ENCODE measurements around the gene DNAH7.

DNAH7 gene

GRCh38 chr2:196068271-196069209, at the start of gene DNAH7:
TSS of gene DNAH7 (minus strand) at chr2:196068837. CDS start at chr2:196068711, 126 bp downstream.
- Histone ChIP-seq H3K27me3 (ENCODE audit: insufficient read depth, insufficient read length) (no peaks in the 10 kb centered on the region), H3K9ac (ENCODE audit: insufficient read length, low read depth) (peak within 1 kb of the TSS; percentile 72), H3K4me3 (ENCODE audit: insufficient read length, low read depth) (peak within 1 kb of the TSS; percentile 98), H3K4me1 (ENCODE audit: insufficient read depth, insufficient read length) (no peaks in the 10 kb centered on the region), H3K9me3 (ENCODE audit: insufficient read depth, low read length) (no peaks in the 10 kb centered on the region), H3K36me3 (ENCODE audit: insufficient read depth, insufficient read length, low read length) (no peaks in the 10 kb centered on the region)
- peak; percentile 77 for DNase-seq (ENCODE audit: low read depth, low spot score)
- TF ChIP-seq ZNF274 (IDR thresholded peaks at IDR 0.05; ENCODE audit: low read depth, low read length) (no peak), YY1 (IDR thresholded peaks at IDR 0.05; ENCODE audit: insufficient read depth, insufficient read length) (peak; percentile 56)

DNA sequence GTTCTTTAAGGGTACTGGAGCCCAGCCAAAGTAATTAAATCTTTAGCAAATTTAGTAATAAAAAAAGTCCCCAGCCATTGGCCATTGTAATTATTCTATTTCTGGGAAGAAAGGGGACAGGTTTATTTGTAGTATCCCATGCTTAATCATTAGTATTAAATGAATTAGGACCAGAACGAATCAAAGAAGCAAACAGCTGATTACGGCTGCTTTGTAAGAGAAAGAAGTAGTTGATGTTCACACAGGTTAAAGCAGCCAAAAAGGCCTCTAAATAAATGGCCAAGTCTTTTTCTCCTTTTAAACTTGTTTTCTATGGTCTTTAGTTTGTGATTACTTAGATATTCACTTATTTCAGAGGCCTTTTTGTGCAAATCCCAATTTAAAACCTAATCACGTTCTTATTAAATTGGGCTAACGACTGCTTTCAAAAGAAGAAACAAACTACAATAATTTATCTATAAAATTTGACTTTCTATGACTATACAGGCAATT, 48.6 kb upstream of the DNAH7 start:
- Histone ChIP-seq H3K27me3 (ENCODE audit: insufficient read depth, insufficient read length) (no peaks in the 10 kb centered on the region), H3K4me1 (ENCODE audit: insufficient read depth, insufficient read length) (no peaks in the 10 kb centered on the region), H3K36me3 (ENCODE audit: insufficient read depth, insufficient read length, low read length) (no peaks in the 10 kb centered on the region), H3K9ac (ENCODE audit: insufficient read length, low read depth) (no peak overlapping the region), H3K4me3 (ENCODE audit: insufficient read length, low read depth) (no peak overlapping the region), H3K9me3 (ENCODE audit: insufficient read depth, low read length) (no peaks in the 10 kb centered on the region)
- no peak for DNase-seq (ENCODE audit: low read depth, low spot score)
- TF ChIP-seq YY1 (IDR thresholded peaks at IDR 0.05; ENCODE audit: insufficient read depth, insufficient read length) = no peak
- TF ChIP-seq SUZ12 (IDR thresholded peaks at IDR 0.05; ENCODE audit: extremely low read depth, insufficient read depth, insufficient read length) = no peak
- no peak for TF ChIP-seq ZNF274 (IDR thresholded peaks at IDR 0.05; ENCODE audit: low read depth, low read length)

GRCh38 chr2:196113061-196113974, 44.7 kb upstream of the DNAH7 start:
- H3K9me3 ChIP-seq (ENCODE audit: insufficient read depth, low read length) = no peaks in the 10 kb centered on the region
- no peaks in the 10 kb centered on the region for H3K27me3 ChIP-seq (ENCODE audit: insufficient read depth, insufficient read length)
- H3K9ac ChIP-seq (ENCODE audit: insufficient read length, low read depth) = peak overlapping the region; percentile 2
- no peak for DNase-seq (ENCODE audit: low read depth, low spot score)
- TF ChIP-seq YY1 (IDR thresholded peaks at IDR 0.05; ENCODE audit: insufficient read depth, insufficient read length) (no peak), ZNF274 (IDR thresholded peaks at IDR 0.05; ENCODE audit: low read depth, low read length) (no peak), SUZ12 (IDR thresholded peaks at IDR 0.05; ENCODE audit: extremely low read depth, insufficient read depth, insufficient read length) (no peak)
- no peak overlapping the region for H3K4me3 ChIP-seq (ENCODE audit: insufficient read length, low read depth)
- H3K4me1 ChIP-seq (ENCODE audit: insufficient read depth, insufficient read length) = no peaks in the 10 kb centered on the region
- no peaks in the 10 kb centered on the region for H3K36me3 ChIP-seq (ENCODE audit: insufficient read depth, insufficient read length, low read length)

DNA sequence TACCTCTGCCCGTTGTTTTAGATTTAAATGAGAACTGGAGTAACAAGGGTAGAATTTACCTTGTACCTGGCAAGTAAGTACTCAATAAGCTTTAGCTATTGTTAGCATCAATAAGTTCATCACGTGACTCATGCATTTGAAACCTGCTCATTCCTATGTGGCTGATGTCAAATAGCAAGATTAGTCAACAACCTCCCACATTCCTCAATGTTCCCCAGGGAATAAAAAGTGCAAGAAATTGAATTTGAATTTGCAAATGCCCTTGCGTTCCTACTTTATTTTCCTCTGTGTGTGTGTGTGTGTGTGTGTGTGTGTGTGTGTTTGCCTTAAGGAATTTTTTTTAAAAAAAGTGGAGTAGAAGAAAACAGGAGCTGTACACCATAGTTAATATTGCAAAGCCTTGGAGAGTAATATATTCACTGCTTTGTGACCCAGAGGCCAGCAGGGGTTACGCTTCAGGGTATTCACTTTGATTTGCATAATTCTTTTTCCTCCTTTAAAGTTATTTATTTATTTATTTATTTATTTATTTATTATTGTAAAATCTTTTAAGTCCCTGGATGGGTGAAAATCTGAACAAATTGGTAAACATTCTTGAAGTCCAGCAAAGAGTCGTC, 43.9 kb upstream of the DNAH7 start:
- no peak for TF ChIP-seq YY1 (IDR thresholded peaks at IDR 0.05; ENCODE audit: insufficient read depth, insufficient read length)
- TF ChIP-seq SUZ12 (IDR thresholded peaks at IDR 0.05; ENCODE audit: extremely low read depth, insufficient read depth, insufficient read length) = no peak
- no peak for TF ChIP-seq ZNF274 (IDR thresholded peaks at IDR 0.05; ENCODE audit: low read depth, low read length)
- Histone ChIP-seq H3K27me3 (ENCODE audit: insufficient read depth, insufficient read length) (no peaks in the 10 kb centered on the region), H3K9me3 (ENCODE audit: insufficient read depth, low read length) (no peaks in the 10 kb centered on the region), H3K9ac (ENCODE audit: insufficient read length, low read depth) (no peak overlapping the region), H3K36me3 (ENCODE audit: insufficient read depth, insufficient read length, low read length) (no peaks in the 10 kb centered on the region), H3K4me1 (ENCODE audit: insufficient read depth, insufficient read length) (no peaks in the 10 kb centered on the region), H3K4me3 (ENCODE audit: insufficient read length, low read depth) (no peak overlapping the region)
- no peak for DNase-seq (ENCODE audit: low read depth, low spot score)

DNA sequence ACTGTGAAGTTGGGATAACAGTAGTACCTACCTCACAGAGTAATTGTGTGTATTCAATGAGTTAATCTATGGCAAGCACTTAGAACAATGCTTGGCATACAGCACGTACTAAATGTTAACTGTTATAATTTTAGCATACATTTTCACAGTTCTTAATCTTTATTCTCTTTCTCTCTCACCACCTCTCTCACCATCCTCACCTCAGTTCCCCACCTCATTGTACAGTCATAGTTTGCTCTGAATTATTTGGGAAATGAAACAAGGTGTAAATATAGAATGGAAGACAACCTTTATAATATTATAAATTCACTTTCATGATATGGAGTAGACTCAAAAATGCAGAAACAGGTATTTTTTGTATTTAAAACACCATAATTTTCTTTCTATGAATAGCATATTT, 40.0 kb upstream of the DNAH7 start:
- H3K9ac ChIP-seq (ENCODE audit: insufficient read length, low read depth) = no peak overlapping the region
- no peaks in the 10 kb centered on the region for H3K27me3 ChIP-seq (ENCODE audit: insufficient read depth, insufficient read length)
- H3K9me3 ChIP-seq (ENCODE audit: insufficient read depth, low read length) = no peaks in the 10 kb centered on the region
- H3K36me3 ChIP-seq (ENCODE audit: insufficient read depth, insufficient read length, low read length) = no peaks in the 10 kb centered on the region
- H3K4me3 ChIP-seq (ENCODE audit: insufficient read length, low read depth) = no peak overlapping the region
- DNase-seq (ENCODE audit: low read depth, low spot score) = no peak
- no peaks in the 10 kb centered on the region for H3K4me1 ChIP-seq (ENCODE audit: insufficient read depth, insufficient read length)
- TF ChIP-seq YY1 (IDR thresholded peaks at IDR 0.05; ENCODE audit: insufficient read depth, insufficient read length) (no peak), SUZ12 (IDR thresholded peaks at IDR 0.05; ENCODE audit: extremely low read depth, insufficient read depth, insufficient read length) (no peak), ZNF274 (IDR thresholded peaks at IDR 0.05; ENCODE audit: low read depth, low read length) (no peak)

DNA sequence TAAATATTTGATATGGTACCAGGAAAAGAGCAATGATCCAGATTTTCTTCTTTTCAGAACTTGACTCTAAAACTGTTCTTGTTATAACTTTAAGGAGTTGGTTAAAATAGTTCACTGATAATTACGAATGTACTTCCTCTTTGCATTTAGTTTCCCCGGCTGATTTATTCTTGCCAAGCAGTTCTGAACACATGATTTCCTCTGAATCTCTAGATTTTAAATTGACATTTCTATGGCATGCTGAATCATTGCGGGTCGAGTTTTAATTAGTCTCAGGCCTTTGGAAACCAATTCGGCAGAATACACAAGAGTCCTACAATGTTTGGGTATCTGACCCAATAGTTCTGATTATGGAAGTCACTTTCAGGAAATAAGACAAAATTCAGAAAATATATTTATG, 37.3 kb upstream of the DNAH7 start:
- no peaks in the 10 kb centered on the region for H3K27me3 ChIP-seq (ENCODE audit: insufficient read depth, insufficient read length)
- no peak overlapping the region for H3K4me3 ChIP-seq (ENCODE audit: insufficient read length, low read depth)
- no peaks in the 10 kb centered on the region for H3K9me3 ChIP-seq (ENCODE audit: insufficient read depth, low read length)
- H3K4me1 ChIP-seq (ENCODE audit: insufficient read depth, insufficient read length) = no peaks in the 10 kb centered on the region
- no peaks in the 10 kb centered on the region for H3K36me3 ChIP-seq (ENCODE audit: insufficient read depth, insufficient read length, low read length)
- DNase-seq (ENCODE audit: low read depth, low spot score) = no peak
- H3K9ac ChIP-seq (ENCODE audit: insufficient read length, low read depth) = no peak overlapping the region
- TF ChIP-seq ZNF274 (IDR thresholded peaks at IDR 0.05; ENCODE audit: low read depth, low read length) (no peak), YY1 (IDR thresholded peaks at IDR 0.05; ENCODE audit: insufficient read depth, insufficient read length) (no peak), SUZ12 (IDR thresholded peaks at IDR 0.05; ENCODE audit: extremely low read depth, insufficient read depth, insufficient read length) (no peak)

Measured in NT2/D1 (cell line).